Measurements from ENCODE around the gene TCEAL4. TPM values are rescaled to one million over a fixed set of nuclear protein-coding genes. Genes with fewer than 3 reads are reported as not detected.

The TCEAL4 gene
- total and polyA plus RNA-seq, 8 donors: 67.5 to 164 (median 139) TPM

DNA sequence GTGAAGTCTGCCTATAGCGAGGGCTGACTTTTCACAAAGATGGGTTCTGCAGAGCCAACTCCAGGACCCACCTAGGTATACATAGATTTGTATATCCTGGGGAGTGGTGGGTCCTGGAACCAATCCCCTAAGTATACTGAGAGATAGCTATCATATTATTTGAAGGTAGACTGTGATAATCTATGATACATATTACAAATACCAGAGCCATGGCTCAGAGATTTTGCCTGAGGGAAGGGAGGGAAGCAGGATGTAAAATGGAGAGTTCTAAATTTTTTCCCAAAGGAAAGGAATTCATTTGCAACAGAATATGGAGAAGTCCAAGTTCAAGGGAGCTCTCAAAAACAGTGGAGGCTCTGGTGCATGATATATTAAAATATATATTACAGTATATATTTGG, 29.7 kb downstream of the TCEAL4 start:
- DNase-seq: no peak
- intact Hi-C loops (cut with DNase I): no loop called here
- no peak for ATAC-seq
- Histone ChIP-seq H3K9me3 (no peaks in the 10 kb centered on the region), H3K27me3 (peaks cover 0 to 3% of the 10 kb centered on the region in 2 donors), H3K4me1 (no peaks in the 10 kb centered on the region), H3K27ac (no peak overlapping the region), H3K36me3 (no peaks in the 10 kb centered on the region), H3K4me3 (no peak overlapping the region)
- TF ChIP-seq, protein P1, sequence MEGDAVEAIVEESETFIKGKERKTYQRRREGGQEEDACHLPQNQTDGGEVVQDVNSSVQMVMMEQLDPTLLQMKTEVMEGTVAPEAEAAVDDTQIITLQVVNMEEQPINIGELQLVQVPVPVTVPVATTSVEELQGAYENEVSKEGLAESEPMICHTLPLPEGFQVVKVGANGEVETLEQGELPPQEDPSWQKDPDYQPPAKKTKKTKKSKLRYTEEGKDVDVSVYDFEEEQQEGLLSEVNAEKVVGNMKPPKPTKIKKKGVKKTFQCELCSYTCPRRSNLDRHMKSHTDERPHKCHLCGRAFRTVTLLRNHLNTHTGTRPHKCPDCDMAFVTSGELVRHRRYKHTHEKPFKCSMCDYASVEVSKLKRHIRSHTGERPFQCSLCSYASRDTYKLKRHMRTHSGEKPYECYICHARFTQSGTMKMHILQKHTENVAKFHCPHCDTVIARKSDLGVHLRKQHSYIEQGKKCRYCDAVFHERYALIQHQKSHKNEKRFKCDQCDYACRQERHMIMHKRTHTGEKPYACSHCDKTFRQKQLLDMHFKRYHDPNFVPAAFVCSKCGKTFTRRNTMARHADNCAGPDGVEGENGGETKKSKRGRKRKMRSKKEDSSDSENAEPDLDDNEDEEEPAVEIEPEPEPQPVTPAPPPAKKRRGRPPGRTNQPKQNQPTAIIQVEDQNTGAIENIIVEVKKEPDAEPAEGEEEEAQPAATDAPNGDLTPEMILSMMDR (IDR thresholded peaks at IDR 0.05): no peak

DNA sequence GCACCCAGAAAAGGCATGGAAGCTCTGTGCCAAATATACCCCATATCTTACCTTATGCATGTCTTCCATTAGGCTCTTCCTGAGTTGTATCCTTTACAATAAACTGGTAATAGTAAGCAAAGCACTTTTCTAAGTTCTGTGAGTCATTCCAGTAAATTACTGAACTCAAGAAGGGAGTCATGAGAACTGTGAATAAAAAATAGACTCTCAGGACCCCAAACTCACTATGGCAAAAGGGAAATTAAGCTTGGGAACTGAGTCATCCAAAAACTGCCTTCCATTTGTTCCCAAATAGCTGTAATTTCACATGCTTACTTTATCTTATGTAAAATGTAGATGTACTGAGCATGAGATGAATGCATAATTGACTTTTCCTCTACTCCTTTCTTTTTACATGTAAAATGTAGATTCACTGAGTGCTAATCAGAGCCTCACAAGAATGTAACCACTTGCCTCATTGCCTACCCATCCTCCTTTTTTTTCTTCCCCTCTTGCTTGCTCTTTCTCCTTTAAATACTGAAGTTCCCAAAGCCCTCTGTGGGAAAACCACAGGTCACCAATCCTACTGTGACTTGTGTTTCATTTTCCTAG, 30.6 kb downstream of the TCEAL4 start:
- ATAC-seq (no peak), DNase-seq (no peak)
- Histone ChIP-seq H3K27ac (no peak overlapping the region), H3K9me3 (no peaks in the 10 kb centered on the region), H3K36me3 (no peaks in the 10 kb centered on the region), H3K4me3 (no peak overlapping the region), H3K4me1 (no peaks in the 10 kb centered on the region), H3K27me3 (peaks cover 0 to 3% of the 10 kb centered on the region in 2 donors)
- TF ChIP-seq, protein P1 (IDR thresholded peaks at IDR 0.05): no peak
- intact Hi-C loops (cut with DNase I): no loop called here

DNA sequence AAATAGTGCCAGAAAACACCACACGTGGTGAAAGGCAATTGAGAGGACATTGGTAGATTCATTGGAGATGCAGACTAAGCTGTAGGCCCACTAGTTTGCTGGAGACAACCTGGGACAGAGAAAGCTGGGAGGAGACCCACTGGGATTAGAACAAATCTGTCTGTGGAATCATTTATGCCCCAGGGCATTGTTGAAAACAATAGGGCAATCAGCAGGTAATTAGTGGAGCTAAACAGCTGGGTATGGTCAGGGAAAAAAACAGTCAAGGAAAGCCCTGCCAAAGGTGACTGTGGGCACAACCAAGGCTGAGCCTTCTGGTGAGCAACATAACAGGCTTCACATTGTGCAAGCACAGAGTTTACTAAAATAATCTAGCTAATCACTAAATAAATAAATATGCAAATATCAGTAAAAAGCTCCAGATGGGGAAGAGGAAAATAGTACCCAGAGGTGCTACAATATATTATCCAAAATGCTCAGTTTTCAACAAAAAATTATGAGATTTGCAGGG, 31.4 kb downstream of the TCEAL4 start:
- Histone ChIP-seq H3K4me1 (no peaks in the 10 kb centered on the region), H3K27me3 (peaks cover 0 to 3% of the 10 kb centered on the region in 2 donors), H3K36me3 (no peaks in the 10 kb centered on the region), H3K4me3 (no peak overlapping the region), H3K27ac (no peak overlapping the region), H3K9me3 (no peaks in the 10 kb centered on the region)
- TF ChIP-seq, protein P1 (IDR thresholded peaks at IDR 0.05): no peak
- DNase-seq (no peak), ATAC-seq (no peak)
- intact Hi-C loops (cut with DNase I): no loop called here

DNA sequence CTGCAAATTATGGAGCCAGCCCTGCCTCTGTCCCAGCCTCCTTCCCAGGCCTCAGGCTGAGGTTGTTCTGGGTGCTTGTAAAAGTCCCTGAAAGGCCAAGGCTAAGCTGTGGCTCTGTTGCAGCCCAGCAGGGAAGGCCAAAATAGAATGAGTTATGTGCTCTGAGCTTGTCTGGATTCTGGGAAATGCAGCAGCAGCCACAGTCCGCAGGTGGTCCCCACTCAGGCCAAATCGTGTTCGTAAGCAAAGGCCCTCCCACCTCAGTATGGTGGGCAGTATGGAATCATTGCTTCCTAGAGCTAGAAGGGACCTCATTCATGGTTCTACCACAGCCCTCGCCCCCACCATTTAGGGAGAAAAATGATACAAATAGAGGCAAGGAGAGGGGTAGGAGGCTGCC, 38.8 kb downstream of the TCEAL4 start:
- no peaks in the 10 kb centered on the region for H3K36me3 ChIP-seq
- DNase-seq: no peak
- H3K27ac ChIP-seq: no peak overlapping the region
- ATAC-seq: no peak
- H3K4me3 ChIP-seq: no peak overlapping the region
- TF ChIP-seq, protein P1 (IDR thresholded peaks at IDR 0.05): no peak
- intact Hi-C loops (cut with DNase I): no loop called here
- H3K27me3 ChIP-seq: no peaks in the 10 kb centered on the region
- H3K9me3 ChIP-seq: no peaks in the 10 kb centered on the region
- H3K4me1 ChIP-seq: no peaks in the 10 kb centered on the region

DNA sequence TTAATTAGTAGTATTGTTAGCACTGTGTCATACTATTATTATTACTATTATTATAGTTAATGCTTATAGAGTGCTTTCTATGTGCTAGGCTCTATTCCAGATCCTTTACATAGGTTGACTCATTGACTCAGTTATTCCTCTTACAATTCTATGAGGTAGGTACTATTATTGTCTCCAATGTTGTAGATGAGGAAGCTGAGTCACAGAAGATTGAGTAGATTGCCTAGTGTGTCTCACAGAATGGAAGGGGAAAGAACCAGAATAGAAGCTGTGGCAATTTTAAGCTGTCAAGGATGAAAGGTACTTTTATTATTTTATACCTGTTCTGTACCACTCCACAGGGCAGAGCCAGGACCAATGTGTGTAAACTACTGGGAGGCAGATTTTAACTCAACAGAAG, 41.5 kb downstream of the TCEAL4 start:
- no peaks in the 10 kb centered on the region for H3K4me1 ChIP-seq
- no peak overlapping the region for H3K27ac ChIP-seq
- DNase-seq: no peak
- no peaks in the 10 kb centered on the region for H3K9me3 ChIP-seq
- TF ChIP-seq, protein P1 (IDR thresholded peaks at IDR 0.05): no peak
- intact Hi-C loops (cut with DNase I): no loop called here
- no peaks in the 10 kb centered on the region for H3K36me3 ChIP-seq
- no peak for ATAC-seq
- no peaks in the 10 kb centered on the region for H3K27me3 ChIP-seq
- H3K4me3 ChIP-seq: no peak overlapping the region
